Activated CD4-positive, alpha-beta T cell treated with anti-CD3 and anti-CD28 coated beads, Interleukin-10, Interleukin-2, amounts not matched to agents 100 ng/mL and 50 ng/mL, durations not matched to agents 16 hours and 8 hours (primary cell): ENCODE measurements around the gene NOP53.
"Not testable (repeated sequence)": the region's sequence is repeated elsewhere in the genome, so short reads cannot be mapped to it uniquely, and the experiment has no call there.

Experiments used
- DNase-seq: peaks from one replicate; pipeline ENCODE4 v3.0.0-alpha.2; 2020

Gene NOP53

DNA sequence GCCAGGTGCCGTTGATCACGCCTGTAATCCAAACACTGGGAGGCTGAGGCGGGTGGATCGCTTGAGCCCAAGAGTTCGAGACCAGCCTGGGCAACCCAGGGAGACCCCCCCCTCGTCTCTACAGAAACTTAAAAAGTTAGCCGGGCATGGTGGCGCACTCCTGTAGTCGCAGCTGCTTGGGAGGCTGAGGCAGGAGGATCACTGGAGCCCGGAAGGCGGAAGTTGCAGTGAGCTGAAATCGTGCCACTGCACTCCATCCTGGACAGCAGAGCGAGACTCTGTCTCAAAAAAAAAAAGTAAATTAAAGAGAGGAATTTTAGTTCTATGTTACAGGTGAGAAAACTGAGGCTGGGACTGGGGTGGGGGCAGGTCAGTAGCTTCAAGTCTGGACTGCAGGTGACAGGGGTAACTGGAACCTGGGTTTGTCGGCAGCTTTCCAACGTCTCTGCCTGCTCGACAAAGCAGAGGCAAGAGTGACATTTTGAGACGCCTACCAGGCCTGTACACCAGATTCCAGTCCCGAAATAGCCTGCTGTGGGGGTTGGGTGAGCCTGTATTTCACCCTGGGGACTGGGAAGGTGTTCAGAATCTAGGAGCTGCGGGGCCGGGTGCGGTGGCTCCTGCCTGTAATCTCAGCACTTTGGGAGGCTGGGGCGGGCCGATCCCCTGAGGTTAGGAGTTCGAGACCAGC is 34.3 kb downstream of the NOP53 start:
- no peak for DNase-seq

DNA sequence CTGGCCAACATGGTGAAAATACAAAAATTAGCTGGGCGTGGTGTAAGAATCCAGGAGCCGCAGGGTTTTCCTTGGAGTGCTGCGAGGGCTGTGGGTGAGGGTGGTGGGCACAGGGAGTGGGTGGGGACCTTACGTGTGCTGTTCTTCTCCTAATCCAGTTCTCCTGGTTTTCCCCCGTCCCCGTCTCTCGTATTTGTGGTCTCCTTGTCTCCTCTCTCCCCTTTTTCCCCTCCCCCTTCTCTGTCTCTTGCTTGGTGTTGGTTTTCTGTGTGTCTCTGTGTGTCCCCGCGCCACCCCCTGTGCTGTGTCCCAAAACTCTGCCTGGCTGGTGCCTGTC is 34.8 kb downstream of the NOP53 start:
- DNase-seq: no peak

DNA sequence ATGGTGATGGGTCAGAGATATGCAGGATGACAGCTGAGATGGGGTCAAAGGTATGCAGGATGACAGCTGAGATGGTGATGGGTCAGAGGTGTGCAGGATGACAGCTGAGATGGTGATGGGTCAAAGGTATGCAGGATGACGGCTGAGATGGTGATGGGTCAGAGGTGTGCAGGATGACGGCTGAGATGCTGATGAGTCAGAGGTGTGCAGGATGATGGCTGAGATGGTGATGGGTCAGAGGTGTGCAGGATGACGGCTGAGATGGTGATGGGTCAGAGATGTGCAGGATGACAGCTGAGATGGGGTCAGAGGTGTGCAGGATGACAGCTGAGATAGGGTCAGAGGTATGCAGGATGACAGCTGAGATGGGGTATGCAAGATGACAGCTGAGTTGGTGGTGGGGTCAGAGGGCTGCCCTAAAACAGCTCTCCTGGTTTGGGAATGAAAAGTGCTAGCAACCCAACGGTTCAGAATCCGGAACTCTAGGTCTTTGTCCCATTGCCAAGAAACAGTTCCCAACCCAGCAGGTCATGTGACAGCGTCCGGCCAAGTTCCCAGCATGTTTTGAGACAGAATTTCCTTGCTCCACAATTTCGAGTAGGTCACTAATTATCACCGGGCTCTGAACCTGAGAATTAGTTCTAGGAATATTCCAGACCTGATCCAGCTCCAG is 36.4 kb downstream of the NOP53 start:
- DNase-seq: no peak

DNA sequence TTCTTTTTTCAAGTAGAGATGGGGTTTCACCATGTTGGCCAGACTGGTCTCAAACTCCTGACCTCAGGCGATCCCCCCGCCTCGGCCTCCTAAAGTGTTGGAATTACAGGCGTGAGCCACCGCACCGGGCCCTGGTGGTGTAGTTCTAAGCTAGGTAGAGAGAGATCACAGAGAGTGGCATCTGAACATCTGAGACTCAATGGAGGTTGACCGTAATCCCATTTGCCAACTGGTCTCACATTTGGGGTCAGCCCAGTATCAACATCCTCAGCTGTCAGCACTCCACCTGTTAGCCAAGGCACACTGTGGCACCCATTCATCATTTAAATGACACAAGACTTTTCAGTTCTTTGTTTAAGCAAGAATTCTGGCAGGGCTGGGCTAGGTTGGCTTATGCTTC is 41.2 kb downstream of the NOP53 start:
- DNase-seq: no peak

DNA sequence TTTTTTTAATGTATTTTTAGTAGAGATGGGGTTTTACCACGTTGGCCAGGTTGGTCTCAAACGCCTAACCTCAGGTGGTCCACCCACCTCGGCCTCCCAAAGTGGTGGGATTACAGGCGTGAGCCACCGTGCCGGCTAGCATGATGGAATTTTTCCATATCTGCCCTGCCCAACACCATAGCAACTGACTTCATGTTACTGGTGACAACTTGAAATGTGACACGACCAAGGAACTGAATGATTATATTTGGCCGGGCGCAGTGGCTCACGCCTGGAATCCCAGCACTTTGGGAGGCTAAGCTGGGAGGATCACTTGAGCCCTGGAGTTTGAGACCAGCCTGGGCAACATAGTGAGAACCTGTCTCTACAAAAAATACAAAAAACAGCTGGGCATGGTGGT is 42.0 kb downstream of the NOP53 start:
- DNase-seq: not testable (repeated sequence)

DNA sequence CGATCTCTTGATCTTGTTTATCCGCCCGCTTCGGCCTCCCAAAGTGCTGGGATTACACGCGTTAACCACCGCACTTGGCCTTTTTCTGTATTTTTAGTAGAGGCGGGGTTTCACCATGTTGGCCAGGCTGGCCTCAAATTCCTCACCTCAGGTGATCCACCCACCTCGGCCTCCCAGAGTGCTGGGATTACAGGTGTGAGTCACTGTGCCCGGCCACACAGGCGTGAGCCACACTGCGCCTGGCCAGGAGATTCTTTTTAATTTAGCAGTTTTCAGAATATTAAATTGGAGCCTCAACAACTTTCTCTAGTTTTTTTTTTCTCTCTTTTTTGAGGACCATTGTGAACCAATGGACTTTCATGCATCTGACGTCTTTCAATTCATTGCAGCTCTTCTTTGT is 44.5 kb downstream of the NOP53 start:
- DNase-seq: not testable (repeated sequence)

DNA sequence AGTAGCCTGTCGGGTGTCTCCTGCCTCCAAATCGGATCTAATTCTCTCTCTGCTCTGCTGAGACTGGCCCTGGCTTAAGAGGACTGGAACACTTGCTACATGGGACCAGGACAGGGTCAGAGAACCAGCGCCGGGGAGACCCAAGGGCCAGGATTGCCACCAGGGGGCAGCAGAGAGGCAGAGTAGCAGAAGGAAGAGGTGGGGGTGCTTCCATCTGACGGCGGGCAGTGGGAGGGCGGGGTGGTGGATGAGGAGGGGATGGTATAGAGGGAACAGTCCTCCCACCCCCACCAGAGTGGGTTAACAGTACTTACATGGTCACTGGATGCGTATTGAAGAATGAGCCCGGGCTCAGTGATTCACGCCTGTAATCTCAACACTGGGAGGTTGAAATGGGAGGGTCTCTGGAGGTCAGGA is 45.1 kb downstream of the NOP53 start:
- DNase-seq: peak; percentile 86

DNA sequence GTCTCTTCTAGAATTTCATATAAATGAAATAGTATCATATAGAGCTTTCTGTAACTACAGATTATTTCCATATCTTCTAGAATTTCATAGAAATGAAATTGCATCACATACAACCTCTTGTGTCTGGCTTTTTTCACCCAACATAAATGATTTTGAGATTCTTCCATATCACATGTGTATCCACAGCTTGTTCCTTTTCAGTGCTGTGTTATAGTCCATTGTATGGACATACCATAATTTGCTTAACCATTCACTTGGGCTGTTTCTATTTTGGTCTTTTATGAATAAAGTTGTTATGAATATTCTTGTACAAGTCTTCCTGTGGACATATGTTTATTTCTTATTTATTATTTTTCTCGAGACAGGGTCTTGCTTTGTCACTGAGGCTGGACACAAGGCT is 47.3 kb downstream of the NOP53 start:
- no peak for DNase-seq

DNA sequence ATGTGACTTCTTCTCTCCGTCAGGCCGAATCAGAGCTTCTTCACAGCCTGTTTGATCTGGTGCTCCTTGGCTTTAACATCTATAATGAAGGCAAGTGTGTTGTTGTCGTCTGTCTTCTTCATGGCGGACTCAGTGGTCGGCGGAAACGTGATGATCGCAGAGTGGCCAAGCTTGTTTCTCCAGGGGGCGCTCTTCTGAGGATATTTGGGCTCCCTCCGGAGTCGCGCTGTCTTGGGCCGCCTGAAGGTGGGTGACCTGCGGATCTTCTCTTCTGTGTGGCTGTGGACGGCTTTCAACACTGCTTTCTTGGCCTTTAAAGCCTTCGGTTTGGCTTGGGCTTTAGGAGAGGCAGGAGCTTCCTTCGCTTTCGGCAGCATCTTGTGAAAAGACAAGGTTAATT is 49.2 kb downstream of the NOP53 start:
- DNase-seq: no peak

DNA sequence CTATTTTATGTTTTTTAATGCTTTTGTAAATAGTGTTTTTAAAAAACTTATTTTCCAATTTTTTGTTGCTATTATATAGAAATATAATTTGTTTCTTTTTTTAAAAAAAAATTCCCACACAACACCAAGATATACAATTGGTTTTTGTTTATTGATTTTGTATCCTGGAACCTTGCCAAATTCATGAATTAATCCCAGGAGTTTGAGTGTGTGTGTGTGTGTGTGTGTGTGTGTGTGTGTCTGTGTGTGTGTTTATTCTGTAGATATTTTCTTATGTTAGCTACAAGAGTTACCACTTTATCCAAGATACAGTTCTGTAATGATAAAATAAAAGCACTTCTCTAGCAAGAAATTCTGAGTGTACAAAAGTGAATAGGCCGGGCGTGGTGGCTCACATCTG is 51.4 kb downstream of the NOP53 start:
- no peak for DNase-seq

DNA sequence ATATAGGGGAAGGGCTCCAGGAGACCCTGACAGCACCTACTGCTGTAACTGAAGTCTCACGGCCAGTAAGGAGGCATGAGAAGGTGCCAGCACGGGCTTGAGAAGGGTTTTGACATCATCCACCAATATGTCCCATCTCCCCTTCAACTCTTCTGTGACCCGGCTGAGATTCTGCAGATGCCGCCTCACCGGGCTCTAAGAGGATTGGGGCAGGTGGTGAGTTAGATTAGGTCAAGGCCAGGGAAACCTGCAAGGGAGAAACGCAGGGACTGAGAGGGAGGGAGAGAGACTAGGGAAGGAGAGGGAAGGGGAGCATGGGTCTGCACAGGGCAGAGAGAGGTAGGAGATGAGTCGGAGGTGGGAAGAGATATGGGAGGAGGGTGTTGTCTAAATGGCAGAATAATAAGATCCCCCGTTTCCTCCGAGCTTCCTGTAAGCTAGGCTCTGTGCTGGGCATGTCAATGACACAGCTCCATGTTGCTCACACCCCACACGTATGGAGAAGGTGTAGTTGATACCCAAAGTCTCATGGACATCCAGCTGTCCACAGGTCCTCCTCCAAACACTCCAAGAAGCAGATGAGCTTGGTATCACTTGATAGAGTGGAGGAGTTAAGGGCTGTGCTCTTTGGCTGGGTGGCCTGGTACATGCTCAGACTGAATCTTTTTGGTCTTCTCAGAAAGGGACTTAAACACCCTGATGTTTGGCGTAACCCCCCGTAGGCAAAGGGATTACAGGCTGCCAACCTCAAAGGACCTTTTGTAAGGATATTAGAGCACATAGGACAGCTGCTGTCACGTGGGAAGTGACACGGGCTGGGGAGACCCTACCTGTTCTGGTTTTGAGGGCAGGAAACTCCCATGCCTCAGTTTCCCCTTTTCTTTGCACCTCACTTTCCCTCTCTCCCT is 52.9 kb downstream of the NOP53 start:
- no peak for DNase-seq

DNA sequence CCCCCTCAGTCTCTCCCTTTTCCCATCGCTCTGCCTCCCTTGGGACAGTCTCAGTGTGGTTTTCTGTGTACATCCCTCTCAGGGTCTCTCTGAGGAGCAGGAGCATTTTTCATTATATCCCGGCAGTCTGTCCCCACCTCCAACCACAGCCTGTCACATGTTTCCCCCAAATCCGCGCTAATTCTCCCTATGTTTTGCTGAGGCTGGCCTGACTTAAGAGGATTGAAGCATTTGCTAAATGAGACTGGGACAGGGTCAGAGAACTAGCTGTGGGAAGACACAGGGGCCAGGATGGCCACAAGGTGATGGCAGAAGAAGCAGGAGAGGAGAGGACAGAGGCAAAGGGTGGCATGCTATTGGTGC is 53.5 kb downstream of the NOP53 start:
- DNase-seq: no peak

DNA sequence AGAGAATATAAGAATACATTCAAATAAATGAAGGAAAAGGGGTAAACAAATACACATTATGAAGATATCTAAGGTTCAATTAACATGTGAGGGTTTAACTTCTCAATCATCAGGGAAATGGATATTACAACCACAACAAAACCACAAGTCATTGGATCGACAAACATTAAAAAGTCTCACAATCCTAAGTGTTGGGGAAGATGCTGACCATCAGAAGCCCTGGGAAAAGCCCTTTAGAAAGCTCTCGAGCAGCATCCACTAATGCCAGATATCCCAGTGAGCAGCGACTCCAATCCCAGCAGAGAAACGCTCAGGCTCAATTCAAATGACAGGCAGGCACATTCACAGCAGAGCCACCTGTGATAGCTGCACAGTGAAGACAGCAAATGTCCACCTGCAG is 55.9 kb downstream of the NOP53 start:
- DNase-seq: no peak

DNA sequence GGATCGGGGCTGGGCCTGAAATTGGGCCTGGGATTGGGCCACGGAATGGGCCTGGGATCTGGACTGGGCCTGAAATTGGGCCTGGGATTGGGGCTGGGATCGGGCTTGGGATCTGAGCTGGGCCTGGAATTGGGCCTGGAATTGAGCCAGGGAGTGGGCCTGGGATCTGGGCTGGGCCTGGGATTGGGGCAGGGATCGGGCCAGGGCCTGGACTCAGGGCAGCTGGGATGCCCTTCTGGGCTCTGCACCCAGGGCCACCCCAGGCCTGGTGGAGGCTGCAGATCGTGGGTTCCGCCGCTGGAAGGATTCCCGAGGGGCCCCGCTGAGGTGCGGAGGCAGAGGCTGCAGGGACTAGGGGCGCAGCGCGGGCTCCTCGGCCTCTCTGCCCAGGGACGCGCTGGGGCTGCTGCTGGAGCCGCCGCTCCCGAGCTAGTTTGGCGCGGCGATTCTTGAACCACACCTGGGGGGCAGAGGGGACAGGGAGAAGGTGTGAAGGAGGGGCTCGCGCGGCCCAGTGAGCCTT is 57.2 kb downstream of the NOP53 start:
- no peak for DNase-seq

DNA sequence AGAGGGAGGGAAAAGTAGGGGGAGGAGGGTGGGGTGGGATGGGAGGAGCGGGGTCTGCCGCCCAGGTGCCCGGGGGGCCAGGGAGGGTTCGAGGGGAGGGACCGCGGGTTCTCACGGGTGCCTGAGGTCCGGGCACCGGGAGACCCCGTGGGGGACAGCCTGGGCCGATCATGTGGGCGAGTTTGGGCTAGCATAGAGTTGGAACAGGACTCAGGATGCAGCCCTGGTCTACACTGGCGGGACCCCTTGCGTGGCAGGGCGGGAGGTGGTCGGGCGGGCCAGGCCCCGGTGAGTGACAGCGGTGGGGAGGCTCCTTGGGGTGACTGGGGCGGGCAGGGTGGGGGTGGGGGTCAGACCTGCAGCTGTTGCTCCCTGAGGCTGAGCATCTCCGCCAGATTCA is 57.8 kb downstream of the NOP53 start:
- DNase-seq: not testable (repeated sequence)

DNA sequence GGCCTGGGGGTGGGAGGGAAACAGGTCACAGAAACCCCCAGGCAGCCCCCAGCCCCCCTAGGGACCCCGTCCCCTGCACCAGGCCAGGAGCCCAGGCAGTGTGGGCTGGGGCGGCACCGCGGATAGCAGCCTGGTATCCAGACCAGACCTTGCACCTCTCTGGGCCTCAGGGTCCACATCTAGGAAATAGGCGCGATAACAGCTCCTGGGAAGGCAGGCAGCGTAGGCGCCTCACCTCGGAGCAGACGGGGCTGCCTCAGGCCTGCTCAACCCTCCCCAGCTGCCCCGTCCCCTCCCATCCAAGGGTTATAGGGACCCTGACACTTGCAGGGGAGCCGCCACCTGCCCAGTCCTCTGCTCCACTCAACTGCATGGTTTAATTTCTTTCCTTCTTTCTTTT is 58.3 kb downstream of the NOP53 start:
- DNase-seq: not testable (repeated sequence)

DNA sequence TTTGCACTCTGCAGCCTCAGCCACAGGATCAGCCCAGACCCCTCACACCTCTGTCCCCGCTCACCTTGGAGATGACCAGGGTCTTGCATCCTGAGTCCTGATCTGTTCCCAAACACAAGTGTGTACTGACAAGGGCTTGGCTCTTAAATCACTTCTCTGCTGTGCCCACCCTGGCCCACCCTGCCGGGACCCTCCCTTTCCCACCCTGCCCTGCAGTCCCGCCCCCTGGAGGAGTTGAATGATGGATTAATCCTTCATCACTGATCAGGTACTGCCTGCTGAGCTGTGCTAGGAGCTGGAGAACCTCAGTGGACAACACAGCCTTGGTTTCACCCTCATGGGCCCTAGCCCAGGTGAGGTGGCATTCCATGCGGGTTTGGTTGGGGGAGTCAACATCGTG is 59.1 kb downstream of the NOP53 start, which contains the start of gene TPRX1:
Gene TPRX1, minus strand, starts transcription at position 101 of the 400 bp plus-strand sequence. Its CDS starts 12 bp downstream, at position 89.
- not testable (repeated sequence) for DNase-seq

DNA sequence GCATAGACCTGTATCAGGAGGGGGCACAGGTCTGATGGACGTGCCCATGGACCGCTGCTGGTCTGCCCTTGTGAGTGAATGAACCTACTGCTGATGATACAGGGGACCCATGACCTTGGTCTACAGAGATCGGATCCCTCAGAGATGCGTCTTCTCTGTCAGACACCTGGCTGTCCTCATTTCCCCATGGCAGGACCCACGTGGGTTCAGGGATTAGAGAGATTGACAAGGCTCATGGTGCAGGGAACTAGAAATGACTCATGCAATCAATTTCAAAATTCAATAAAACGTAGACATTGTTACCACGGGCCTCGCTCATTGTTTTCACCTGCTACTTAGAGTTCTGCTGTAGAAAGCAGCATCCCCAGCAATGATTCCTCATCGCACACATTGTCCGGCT is 60.0 kb downstream of the NOP53 start:
- no peak for DNase-seq

DNA sequence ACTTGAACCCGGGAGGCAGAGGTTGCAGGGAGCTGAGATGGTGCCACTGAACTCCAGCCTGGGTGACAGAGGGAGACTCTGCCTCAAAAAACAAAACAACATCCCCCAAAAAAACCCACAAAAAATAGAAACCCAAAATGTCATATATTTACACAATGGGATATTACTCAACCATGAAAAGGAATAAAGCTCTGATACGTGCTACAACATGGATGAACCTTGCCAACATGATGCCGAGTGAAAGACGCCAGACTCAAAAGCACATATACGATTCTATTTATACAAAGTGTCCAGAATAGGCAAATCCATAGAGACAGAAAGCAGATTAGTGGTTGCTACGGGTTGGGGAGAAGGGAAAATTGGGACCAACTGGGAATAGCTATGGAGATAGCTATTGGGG is 61.1 kb downstream of the NOP53 start:
- DNase-seq: no peak
